Measurements from ENCODE around the gene ATXN3L.

ATXN3L gene

GRCh38 chrX:13323241-13323640 is 3.4 kb upstream of the ATXN3L start:
- no peak for TF ChIP-seq EZH2phosphoT487 (conservative IDR thresholded peaks at IDR 0.05; ENCODE audit: low read length)
- TF ChIP-seq, protein P1, sequence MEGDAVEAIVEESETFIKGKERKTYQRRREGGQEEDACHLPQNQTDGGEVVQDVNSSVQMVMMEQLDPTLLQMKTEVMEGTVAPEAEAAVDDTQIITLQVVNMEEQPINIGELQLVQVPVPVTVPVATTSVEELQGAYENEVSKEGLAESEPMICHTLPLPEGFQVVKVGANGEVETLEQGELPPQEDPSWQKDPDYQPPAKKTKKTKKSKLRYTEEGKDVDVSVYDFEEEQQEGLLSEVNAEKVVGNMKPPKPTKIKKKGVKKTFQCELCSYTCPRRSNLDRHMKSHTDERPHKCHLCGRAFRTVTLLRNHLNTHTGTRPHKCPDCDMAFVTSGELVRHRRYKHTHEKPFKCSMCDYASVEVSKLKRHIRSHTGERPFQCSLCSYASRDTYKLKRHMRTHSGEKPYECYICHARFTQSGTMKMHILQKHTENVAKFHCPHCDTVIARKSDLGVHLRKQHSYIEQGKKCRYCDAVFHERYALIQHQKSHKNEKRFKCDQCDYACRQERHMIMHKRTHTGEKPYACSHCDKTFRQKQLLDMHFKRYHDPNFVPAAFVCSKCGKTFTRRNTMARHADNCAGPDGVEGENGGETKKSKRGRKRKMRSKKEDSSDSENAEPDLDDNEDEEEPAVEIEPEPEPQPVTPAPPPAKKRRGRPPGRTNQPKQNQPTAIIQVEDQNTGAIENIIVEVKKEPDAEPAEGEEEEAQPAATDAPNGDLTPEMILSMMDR (IDR thresholded peaks at IDR 0.05; ENCODE audit: insufficient read depth, low read length, poor library complexity, severe bottlenecking): no peak
- no peak overlapping the region for H2AFZ ChIP-seq (ENCODE audit: low read depth, low read length, severe bottlenecking)
- no peaks in the 10 kb centered on the region for H3F3A ChIP-seq (ENCODE audit: insufficient read depth)
- no peaks in the 10 kb centered on the region for H3K9me2 ChIP-seq (replicated peaks; ENCODE audit: insufficient read depth, low read length)
- H3K4me3 ChIP-seq (ENCODE audit: insufficient read depth, low read length, poor library complexity, severe bottlenecking): no peak overlapping the region
- no peaks in the 10 kb centered on the region for H3K27me3 ChIP-seq (ENCODE audit: low read length)
- H3K9me3 ChIP-seq (ENCODE audit: insufficient read depth, low read length): no peaks in the 10 kb centered on the region
- H4K20me1 ChIP-seq (ENCODE audit: low read depth, low read length): no peaks in the 10 kb centered on the region
- H3K4me2 ChIP-seq (ENCODE audit: low read depth, low read length, poor library complexity, severe bottlenecking): no peak overlapping the region
- no peaks in the 10 kb centered on the region for H3K79me2 ChIP-seq (ENCODE audit: insufficient read depth, low read length)
- no peaks in the 10 kb centered on the region for H3K36me3 ChIP-seq (ENCODE audit: low read length)
- no peak overlapping the region for H3K27ac ChIP-seq (ENCODE audit: low read depth, low read length)
- no peak overlapping the region for H3K9ac ChIP-seq (ENCODE audit: low read length)

- no peaks in the 10 kb centered on the region for H4K20me1 ChIP-seq (ENCODE audit: low read depth, low read length)
- no peaks in the 10 kb centered on the region for H3K27me3 ChIP-seq (ENCODE audit: low read length)
- no peaks in the 10 kb centered on the region for H3K79me2 ChIP-seq (ENCODE audit: insufficient read depth, low read length)
- H3K9me3 ChIP-seq (ENCODE audit: insufficient read depth, low read length): no peaks in the 10 kb centered on the region
- H3K9ac ChIP-seq (ENCODE audit: low read length): no peak overlapping the region
- H3K4me3 ChIP-seq (ENCODE audit: insufficient read depth, low read length, poor library complexity, severe bottlenecking): no peak overlapping the region
- no peak for TF ChIP-seq EZH2phosphoT487 (conservative IDR thresholded peaks at IDR 0.05; ENCODE audit: low read length)
- TF ChIP-seq, protein P1 (IDR thresholded peaks at IDR 0.05; ENCODE audit: insufficient read depth, low read length, poor library complexity, severe bottlenecking): no peak
- no peaks in the 10 kb centered on the region for H3K36me3 ChIP-seq (ENCODE audit: low read length)
- no peaks in the 10 kb centered on the region for H3F3A ChIP-seq (ENCODE audit: insufficient read depth)
- H3K27ac ChIP-seq (ENCODE audit: low read depth, low read length): no peak overlapping the region
- H3K9me2 ChIP-seq (replicated peaks; ENCODE audit: insufficient read depth, low read length): no peaks in the 10 kb centered on the region
- no peak overlapping the region for H3K4me2 ChIP-seq (ENCODE audit: low read depth, low read length, poor library complexity, severe bottlenecking)
- H2AFZ ChIP-seq (ENCODE audit: low read depth, low read length, severe bottlenecking): no peak overlapping the region
These were observed 2.5 kb downstream of the ATXN3L start for GRCh38 chrX:13317366-13317765.

DNA sequence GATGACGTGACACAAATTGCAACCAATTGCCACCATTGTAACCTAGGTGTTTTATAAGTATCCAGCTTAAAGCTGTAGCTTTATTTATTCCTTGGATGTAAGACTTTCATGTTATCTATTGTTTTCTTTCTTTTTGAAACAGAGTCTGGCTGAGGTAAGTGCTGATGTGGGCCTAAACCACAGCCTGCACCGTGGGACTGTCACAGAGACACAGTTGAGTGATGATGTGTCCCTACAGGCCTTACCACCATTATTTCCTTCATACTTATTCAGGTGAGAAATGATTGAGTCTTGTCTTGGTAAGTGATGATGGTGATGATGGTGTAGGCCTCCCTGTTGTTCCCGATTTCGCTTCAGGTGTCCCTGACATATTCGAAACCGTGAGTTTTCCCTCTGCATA is 8.3 kb downstream of the ATXN3L start:
- Histone ChIP-seq H3K27ac (ENCODE audit: low read depth, low read length) (no peak overlapping the region), H4K20me1 (ENCODE audit: low read depth, low read length) (no peaks in the 10 kb centered on the region), H3F3A (ENCODE audit: insufficient read depth) (no peaks in the 10 kb centered on the region), H3K4me3 (ENCODE audit: insufficient read depth, low read length, poor library complexity, severe bottlenecking) (no peak overlapping the region), H3K36me3 (ENCODE audit: low read length) (no peaks in the 10 kb centered on the region), H2AFZ (ENCODE audit: low read depth, low read length, severe bottlenecking) (no peak overlapping the region), H3K79me2 (ENCODE audit: insufficient read depth, low read length) (no peaks in the 10 kb centered on the region), H3K9me3 (ENCODE audit: insufficient read depth, low read length) (no peaks in the 10 kb centered on the region), H3K9me2 (replicated peaks; ENCODE audit: insufficient read depth, low read length) (no peaks in the 10 kb centered on the region), H3K27me3 (ENCODE audit: low read length) (no peaks in the 10 kb centered on the region), H3K9ac (ENCODE audit: low read length) (no peak overlapping the region), H3K4me2 (ENCODE audit: low read depth, low read length, poor library complexity, severe bottlenecking) (no peak overlapping the region)
- TF ChIP-seq EZH2phosphoT487 (conservative IDR thresholded peaks at IDR 0.05; ENCODE audit: low read length): no peak
- TF ChIP-seq, protein P1 (IDR thresholded peaks at IDR 0.05; ENCODE audit: insufficient read depth, low read length, poor library complexity, severe bottlenecking): no peak

All from SU-DHL-6 (cell line).